ENCODE measurements around the gene RAPGEF4.
"Not testable (repeated sequence)": the region's sequence is repeated elsewhere in the genome, so short reads cannot be mapped to it uniquely, and the experiment has no call there.

Gene RAPGEF4

DNA sequence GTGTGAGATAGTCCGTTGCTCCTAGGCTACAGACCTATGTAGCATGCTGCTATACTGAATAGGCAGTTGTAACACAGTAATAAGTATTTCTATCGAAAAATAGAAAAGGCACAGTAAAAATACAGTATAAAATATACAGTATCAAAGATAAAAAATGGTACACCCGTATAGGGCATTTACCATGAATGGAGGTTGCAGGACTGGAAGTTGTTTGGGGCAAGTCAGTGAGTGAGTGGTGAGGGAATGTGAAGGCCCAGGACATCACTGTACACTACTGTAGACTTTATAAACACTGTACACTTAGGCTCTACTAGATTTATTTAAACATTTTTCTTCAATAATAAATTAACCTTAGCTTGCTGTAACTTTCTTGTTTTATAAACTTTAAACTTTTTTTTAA lies 343.5 kb downstream of the RAPGEF4 start:
- no peak for DNase-seq

DNA sequence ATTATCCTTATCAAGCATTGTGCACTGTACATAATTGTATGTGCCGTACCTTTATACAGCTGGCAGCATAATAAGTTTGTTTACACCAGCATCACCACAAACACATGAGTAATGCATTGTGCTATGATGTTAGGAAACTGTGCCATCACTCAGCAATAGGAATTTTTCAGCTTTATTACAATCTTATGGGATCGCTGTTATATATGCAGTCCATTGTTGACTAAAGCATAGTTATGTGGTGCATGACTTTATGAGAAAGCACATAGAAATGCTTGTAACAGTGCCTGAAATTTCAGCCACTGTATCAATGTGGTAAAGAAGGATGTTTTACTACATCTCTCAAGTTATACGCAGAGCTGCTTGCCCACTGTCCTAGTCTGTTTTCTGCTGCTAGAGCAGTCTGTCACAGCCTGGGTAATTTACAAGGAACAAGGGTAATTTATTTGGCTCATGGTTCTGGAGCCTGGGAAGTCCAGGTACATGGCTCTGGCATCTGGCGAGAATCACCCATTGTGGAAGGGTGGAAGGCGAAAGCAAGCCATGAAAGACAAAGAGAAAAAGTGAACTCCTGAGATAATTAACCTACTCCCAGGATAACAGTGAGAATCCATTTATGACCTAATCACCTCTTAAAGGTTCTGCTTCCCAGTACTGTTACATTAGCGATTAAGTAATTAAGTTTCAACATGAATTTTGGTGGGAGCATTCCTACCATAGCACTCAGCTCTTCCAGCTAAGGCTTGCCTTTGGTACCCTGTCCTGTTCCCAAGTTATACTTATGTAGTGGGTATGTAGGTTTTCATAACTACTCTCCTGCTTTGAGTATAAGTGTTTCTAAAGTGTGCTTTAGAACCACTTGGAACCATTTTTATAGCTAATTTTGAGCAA lies 344.6 kb downstream of the RAPGEF4 start:
- DNase-seq: no peak

DNA sequence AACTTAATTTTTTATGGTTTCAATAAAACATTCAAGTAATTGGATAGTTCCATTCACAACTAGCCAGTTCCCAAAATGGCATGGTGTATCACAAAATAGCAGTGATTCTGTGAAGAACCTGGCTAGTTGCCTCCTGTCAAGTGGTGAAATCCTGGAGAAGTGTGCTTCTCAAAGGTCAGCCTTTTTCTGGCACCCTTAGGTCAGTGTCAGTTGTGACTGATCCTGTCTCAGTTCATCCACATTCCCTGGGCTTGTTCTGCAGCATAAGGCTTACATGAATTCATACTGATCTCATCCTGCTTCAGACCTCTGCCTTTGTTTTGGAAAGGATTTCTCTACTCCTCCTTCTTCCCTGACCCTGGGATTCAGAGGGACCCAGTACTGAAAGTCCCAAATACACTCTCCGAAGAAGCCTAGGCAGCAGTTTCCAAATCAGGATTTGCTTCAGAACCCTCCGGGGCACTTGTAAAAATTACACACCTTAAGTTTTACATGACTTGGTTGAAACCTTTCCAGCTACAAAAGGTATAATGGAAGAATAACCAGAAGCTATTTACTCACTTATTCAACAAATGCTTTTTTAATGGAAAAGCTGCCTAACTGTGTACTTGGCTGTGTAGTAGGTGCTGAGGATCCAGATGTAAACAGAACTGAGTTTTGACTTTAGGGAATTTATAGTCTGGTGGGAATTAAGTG lies 351.0 kb downstream of the RAPGEF4 start:
- no peak for DNase-seq

DNA sequence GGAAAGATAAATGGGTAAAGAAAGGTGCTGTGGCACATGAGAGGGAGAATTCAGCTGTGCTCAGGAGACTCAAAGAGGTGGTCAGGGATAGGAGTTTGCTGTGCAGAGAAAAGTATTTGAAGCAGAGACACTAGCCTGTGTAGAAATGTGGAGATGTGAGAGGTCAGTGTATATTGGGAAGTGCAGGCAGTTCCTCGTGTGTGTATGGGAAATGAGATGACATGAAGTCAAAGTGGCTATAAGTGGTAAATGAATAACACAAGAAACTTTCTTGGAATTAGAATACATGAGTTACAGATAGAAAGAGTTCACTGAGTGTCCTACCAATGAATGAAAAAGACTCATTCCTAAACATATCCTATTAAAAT lies 351.6 kb downstream of the RAPGEF4 start:
- no peak for DNase-seq

DNA sequence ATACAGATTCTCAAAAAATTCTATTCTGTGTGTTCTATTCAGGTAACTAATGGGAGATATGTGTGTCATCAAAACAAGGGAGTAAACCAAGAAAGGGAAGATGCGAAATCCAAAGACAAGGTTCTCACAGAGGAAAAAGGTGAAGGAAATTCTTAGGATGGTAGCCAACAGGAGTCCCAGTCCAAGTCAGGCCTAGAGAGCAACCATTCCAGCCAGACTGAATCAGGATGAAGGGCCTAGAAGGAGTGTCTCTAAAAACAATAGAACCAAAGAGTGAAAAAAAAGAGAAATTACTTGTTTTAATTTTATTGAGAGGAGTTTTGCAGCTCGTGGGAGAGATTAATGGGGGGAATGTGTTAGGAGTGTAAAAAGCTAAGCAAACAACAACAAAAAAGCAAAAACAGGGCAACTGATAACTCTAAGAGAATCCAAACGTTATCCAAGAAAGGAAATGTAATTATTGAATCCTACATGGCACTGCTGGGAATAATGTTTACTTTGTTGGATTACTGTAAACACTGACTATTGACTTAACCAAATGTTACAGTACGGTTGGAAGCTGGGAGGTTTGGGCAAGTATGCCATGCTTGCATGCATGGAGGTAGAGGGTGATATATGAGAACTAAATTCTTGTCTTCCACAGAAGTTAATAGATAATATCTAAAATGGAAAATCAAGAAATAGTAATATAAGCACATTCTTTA lies 352.3 kb downstream of the RAPGEF4 start:
- no peak for DNase-seq

DNA sequence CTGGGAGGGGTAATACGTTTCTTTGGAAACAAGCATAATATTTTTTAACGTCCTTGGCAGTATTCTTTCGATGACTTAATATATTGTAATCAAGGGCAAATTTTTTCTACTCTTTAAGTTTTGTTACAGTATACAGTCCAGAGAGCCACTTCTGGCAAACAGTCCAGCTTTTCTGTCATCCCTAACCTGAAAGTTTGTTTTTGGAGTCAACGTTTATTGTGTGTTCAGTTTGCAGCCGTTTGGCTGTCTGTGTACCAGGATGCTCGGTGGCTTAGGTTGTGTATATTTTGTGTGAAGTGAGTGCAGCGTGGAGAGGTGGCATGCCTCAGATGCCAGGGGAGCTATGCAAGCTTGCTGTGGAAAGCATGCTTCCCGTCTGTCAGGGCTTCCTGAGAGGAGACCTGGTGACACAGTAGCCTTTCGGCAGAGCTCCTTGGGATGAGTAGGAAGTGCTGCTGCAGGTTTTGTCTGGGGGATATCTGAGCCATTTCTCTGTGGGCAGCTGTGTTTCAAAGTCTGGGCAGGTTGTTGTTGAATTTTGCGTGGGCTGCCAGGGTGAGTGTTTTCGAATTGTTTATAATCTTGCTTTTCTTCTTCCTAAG lies 354.7 kb downstream of the RAPGEF4 start:
- DNase-seq: no peak

DNA sequence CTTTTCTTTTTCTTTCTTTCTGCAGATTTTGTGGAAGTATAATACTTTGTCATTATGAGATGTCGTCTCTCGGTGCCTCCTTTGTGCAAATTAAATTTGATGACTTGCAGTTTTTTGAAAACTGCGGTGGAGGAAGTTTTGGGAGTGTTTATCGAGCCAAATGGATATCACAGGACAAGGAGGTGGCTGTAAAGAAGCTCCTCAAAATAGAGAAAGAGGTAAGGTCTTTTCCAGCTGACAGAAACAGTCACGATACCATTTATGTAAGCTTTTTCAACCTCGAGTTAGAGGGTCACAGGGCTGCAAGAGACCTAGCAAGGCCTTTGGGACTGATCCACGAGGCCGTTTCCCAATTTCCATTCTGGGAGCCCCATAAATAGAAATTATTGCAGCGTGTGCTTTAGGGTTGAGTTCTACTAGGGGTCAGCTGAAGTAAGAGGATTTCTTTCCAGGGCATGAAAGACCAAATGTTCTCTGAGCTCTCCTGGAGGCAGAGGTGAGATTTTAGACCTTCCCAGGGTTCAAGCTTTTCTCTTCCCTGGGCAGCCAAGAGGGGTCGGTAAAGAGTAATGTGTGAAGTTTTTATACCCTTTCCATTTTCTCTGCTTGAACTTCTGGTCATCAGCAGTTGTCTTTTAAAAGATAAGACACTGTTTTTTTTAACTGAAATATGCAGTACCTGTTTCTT lies 355.5 kb downstream of the RAPGEF4 start:
- no peak for DNase-seq

DNA sequence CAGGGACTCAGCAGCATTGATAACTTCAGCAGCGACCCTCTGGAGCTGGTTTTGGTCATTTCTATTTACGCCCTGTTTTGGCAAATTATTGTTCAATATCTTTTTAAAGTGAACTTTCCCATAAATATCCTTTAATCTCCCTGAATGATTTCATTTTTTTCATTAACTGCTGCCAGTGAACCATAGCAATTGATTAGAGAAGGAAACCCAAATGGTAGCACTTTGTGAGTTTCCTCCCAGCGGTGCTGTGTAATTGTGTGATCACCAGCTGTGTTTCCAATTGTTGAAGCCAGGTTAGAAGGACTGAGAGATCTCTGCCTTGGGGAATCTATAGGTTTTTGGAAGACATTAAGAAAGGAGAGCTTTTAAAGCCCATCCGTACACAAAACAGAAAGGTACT lies 356.3 kb downstream of the RAPGEF4 start:
- no peak for DNase-seq

DNA sequence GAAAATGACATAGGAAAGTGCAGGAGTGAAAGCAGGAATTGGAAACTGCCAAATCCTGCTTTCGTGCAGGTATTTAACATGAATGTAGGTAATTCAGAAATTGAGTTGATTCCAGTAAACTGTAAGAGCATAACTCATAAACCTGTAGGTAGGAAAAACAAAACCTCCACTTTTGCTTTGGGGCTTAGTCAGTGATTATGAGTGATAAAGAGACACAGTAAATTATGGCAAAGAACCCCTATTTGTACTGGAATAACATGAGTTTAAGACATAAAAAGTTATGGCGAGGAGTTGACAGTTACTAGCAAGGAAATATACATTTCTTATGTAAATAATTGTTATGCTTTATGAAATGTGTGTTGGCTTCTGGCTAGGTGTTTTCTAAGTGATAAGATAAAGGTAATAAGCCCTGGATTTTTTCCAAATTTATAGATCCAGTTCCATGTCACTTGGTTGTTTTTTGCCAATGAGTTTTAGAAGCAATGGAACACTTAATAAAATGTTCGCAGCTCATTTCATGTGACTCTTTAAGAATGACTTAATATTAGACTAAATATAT lies 357.3 kb downstream of the RAPGEF4 start:
- no peak for DNase-seq

DNA sequence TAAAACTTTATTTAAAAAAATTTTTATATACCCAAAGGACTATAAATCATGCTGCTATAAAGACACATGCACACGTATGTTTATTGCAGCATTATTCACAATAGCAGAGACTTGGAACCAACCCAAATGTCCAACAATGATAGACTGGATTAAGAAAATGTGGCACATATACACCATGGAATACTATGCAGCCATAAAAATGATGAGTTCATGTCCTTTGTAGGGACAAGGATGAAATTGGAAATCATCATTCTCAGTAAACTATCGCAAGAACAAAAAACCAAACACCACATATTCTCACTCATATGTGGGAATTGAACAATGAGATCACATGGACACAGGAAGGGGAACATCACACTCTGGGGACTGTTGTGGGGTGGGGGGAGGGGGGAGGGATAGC lies 358.0 kb downstream of the RAPGEF4 start:
- DNase-seq: not testable (repeated sequence)

DNA sequence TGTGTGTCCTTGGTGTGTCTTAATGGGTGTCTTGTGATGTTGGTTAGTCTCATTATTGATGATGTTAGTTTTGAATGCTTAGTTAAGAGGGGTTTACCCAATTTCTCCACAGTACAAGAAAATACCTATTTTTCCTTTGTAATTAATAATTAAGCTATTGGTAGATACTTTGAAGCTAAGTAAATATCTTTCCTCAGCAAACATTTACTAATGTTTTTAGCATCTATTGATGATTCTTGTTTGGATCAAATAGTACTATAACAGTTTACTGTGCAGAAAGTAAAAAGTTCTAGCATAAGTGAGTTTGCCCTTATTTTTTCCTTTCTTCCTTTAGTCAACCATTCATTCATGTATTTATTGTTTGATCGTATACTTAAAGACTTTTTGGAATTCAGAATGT lies 359.1 kb downstream of the RAPGEF4 start:
- DNase-seq: no peak

DNA sequence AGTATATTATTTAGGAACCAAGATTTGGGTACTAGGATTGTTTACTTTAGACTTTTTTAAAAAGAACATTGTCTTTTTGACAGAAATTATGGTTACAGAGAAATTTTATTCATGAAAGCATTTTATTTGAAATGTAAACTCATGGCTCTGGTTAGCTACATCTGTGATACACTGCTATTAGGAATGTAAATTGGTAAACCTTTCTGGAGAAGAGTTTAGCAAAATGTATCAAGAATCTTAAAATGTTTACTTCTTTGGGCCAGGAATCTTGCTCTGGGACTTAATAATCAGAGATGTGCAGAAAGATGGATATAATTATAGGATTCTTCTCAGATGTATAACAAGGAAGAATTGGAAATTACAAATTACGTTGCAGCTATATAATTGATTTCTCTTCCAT lies 359.7 kb downstream of the RAPGEF4 start:
- no peak for DNase-seq

DNA sequence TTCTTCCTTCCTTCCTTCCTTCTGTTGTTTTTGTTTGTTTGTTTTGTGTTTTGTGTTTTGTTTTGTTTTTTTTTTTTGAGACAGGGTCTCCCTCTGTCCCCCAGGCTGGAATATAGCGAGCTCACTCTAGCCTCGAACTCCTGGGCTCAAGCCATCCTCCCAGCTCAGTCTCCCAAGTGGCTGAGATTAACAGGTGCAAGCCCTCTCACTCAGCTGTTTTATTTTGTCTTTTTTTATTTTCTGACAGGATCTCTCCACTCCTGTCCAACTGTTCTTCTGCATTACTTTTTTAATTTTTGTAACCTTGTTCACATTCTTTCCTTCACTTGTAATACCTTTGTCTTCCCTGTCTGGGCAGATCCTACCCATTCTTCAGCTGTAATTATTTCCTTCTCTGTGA lies 363.6 kb downstream of the RAPGEF4 start:
- DNase-seq: no peak

DNA sequence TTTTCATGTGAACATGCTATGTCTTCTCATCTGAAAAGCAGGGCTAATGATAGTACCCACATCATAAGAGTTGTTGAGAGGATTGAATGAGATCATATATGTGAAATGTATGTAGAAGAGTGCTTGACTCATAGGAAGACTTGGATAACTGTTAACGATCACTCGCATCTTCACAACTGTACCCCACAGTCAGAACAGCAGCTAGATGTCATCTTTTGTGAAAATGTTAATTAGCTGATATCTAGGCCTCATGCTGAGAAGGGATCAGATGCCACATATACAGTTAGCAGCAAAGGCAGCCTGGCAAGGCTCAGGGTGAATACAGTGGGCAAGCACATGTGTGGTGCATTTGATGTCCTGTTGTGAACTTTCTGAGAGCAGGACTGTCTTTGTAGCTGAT lies 364.2 kb downstream of the RAPGEF4 start:
- DNase-seq: no peak

DNA sequence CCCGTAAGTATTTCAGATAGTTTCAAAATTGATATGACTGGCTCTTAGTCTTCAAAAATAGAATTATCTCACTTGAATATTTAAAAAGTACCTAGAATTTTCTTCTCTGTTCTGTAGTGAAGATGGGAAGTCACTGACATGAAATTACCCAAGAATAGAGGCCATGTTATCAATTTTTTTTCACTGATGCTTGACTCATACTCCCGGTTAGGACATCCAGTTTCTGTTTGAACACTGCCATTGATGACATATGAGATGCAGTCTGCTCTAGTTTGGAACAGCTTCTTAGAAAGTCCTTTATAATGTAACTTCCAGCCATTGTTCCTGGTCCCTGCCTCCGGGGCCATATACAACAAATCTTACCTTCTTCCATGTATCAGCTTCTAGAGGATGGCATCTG lies 366.0 kb downstream of the RAPGEF4 start:
- DNase-seq: no peak
